WTC11 (cell line): ENCODE measurements around the gene GPR84.

Source experiments
- CBFB ChIP-seq: sonication (generic); formaldehyde crosslinking; IDR thresholded peaks from 2 replicates; pipeline ENCODE4 v1.8.1; 2022; ENCODE audit warnings: mild to moderate bottlenecking, low read depth, missing genetic modification reagents
- ETV6 ChIP-seq: sonication (generic); formaldehyde crosslinking; IDR thresholded peaks from 2 replicates; pipeline ENCODE4 v1.8.1; 2022; ENCODE audit warnings: mild to moderate bottlenecking, missing genetic modification reagents
- IRF2 ChIP-seq: sonication (generic); formaldehyde crosslinking; IDR thresholded peaks from 2 replicates; pipeline ENCODE4 v1.8.0; 2022; ENCODE audit warnings: low read depth, missing genetic modification reagents, borderline replicate concordance
- JUN ChIP-seq: sonication (generic); formaldehyde crosslinking; IDR thresholded peaks from 2 replicates; pipeline ENCODE4 v1.8.0; 2023; ENCODE audit warnings: mild to moderate bottlenecking, missing genetic modification reagents
- TF ChIP-seq, protein P1 (sequence below): fragments of 200-600 bp; IDR thresholded peaks from 2 replicates; pipeline ENCODE4 v1.8.0; 2022; ENCODE audit warnings: antibody characterized with exemption
- TF ChIP-seq, protein P2 (sequence below): fragments of 250-450 bp; sonication (Bioruptor Pico); IDR thresholded peaks from 2 replicates; pipeline ENCODE4 v2.1.2; 2022; ENCODE audit warnings: mild to moderate bottlenecking, moderate library complexity
- TF ChIP-seq, protein P3 (sequence below): sonication (generic); formaldehyde crosslinking; conservative IDR thresholded peaks from 2 replicates; pipeline ENCODE4 v1.8.1; 2023; ENCODE audit warnings: mild to moderate bottlenecking, low read depth, missing genetic modification reagents, moderate library complexity
- TF ChIP-seq, protein P4 (sequence below): sonication (generic); formaldehyde crosslinking; IDR thresholded peaks from 2 replicates; pipeline ENCODE4 v1.8.0; 2022; ENCODE audit warnings: mild to moderate bottlenecking, missing genetic modification reagents
- TF ChIP-seq, protein P5 (sequence below): fragments of 250-450 bp; sonication (Bioruptor Pico); IDR thresholded peaks from 2 replicates; pipeline ENCODE4 v1.8.0; 2021; ENCODE audit warnings: mild to moderate bottlenecking

DNA sequence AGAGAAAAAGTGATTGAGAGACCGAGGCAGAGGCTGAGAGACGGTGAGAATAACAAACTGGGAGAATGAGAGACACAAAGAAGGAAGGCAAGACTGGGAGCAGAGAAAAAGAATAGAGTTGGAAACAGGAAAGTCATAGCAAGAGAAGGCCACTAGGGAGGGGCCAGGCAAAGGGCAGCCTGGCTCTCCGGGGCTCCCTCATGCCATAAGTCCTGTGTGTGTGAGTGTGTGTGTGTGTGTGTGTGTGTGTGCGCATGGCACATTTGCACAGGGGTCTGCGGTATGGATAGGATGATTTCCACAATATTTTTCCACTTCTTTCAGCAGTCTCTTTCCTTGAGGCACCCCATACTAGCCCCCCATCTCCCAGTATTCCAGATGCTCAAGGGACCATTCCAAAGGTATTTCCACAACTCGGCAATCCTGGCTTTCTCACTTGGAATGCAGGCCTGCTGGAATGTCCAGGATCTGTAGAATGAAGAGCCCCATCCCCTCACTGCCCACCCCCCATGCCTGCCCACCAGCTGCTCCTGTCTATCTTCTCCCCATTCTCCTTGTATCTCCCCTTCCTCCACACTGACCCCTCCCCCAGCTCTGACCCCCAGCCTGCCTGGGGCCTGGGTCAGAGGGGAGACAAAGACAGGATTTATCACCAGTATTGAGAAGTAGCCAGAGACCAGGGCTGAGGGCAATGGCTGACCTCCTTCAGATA is 9.0 kb downstream of the GPR84 start:
- TF ChIP-seq ETV6 (CRISPR knock-in tag) (no peak), CBFB (no peak), JUN (no peak), IRF2 (no peak)
- TF ChIP-seq, protein P1, sequence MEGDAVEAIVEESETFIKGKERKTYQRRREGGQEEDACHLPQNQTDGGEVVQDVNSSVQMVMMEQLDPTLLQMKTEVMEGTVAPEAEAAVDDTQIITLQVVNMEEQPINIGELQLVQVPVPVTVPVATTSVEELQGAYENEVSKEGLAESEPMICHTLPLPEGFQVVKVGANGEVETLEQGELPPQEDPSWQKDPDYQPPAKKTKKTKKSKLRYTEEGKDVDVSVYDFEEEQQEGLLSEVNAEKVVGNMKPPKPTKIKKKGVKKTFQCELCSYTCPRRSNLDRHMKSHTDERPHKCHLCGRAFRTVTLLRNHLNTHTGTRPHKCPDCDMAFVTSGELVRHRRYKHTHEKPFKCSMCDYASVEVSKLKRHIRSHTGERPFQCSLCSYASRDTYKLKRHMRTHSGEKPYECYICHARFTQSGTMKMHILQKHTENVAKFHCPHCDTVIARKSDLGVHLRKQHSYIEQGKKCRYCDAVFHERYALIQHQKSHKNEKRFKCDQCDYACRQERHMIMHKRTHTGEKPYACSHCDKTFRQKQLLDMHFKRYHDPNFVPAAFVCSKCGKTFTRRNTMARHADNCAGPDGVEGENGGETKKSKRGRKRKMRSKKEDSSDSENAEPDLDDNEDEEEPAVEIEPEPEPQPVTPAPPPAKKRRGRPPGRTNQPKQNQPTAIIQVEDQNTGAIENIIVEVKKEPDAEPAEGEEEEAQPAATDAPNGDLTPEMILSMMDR, result no peak
- TF ChIP-seq, protein P2, sequence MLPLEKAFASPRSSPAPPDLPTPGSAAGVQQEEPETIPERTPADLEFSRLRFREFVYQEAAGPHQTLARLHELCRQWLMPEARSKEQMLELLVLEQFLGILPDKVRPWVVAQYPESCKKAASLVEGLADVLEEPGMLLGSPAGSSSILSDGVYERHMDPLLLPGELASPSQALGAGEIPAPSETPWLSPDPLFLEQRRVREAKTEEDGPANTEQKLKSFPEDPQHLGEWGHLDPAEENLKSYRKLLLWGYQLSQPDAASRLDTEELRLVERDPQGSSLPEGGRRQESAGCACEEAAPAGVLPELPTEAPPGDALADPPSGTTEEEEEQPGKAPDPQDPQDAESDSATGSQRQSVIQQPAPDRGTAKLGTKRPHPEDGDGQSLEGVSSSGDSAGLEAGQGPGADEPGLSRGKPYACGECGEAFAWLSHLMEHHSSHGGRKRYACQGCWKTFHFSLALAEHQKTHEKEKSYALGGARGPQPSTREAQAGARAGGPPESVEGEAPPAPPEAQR (CRISPR knock-in tag), result no peak
- TF ChIP-seq, protein P3, sequence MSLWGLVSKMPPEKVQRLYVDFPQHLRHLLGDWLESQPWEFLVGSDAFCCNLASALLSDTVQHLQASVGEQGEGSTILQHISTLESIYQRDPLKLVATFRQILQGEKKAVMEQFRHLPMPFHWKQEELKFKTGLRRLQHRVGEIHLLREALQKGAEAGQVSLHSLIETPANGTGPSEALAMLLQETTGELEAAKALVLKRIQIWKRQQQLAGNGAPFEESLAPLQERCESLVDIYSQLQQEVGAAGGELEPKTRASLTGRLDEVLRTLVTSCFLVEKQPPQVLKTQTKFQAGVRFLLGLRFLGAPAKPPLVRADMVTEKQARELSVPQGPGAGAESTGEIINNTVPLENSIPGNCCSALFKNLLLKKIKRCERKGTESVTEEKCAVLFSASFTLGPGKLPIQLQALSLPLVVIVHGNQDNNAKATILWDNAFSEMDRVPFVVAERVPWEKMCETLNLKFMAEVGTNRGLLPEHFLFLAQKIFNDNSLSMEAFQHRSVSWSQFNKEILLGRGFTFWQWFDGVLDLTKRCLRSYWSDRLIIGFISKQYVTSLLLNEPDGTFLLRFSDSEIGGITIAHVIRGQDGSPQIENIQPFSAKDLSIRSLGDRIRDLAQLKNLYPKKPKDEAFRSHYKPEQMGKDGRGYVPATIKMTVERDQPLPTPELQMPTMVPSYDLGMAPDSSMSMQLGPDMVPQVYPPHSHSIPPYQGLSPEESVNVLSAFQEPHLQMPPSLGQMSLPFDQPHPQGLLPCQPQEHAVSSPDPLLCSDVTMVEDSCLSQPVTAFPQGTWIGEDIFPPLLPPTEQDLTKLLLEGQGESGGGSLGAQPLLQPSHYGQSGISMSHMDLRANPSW (CRISPR knock-in tag), result no peak
- TF ChIP-seq, protein P4, sequence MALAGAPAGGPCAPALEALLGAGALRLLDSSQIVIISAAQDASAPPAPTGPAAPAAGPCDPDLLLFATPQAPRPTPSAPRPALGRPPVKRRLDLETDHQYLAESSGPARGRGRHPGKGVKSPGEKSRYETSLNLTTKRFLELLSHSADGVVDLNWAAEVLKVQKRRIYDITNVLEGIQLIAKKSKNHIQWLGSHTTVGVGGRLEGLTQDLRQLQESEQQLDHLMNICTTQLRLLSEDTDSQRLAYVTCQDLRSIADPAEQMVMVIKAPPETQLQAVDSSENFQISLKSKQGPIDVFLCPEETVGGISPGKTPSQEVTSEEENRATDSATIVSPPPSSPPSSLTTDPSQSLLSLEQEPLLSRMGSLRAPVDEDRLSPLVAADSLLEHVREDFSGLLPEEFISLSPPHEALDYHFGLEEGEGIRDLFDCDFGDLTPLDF, result no peak
- TF ChIP-seq, protein P5, sequence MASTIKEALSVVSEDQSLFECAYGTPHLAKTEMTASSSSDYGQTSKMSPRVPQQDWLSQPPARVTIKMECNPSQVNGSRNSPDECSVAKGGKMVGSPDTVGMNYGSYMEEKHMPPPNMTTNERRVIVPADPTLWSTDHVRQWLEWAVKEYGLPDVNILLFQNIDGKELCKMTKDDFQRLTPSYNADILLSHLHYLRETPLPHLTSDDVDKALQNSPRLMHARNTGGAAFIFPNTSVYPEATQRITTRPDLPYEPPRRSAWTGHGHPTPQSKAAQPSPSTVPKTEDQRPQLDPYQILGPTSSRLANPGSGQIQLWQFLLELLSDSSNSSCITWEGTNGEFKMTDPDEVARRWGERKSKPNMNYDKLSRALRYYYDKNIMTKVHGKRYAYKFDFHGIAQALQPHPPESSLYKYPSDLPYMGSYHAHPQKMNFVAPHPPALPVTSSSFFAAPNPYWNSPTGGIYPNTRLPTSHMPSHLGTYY, result no peak
